H9 (cell line): Measurements from ENCODE around the gene PAGE4. TPM values are rescaled to one million over a fixed set of nuclear protein-coding genes. Genes with fewer than 3 reads are reported as not detected.

Experiments used
- DNase-seq: peaks from one replicate; pipeline ENCODE4 v3.0.0-alpha.2; 2017
- H2AFZ ChIP-seq: one replicate; pipeline ENCODE4 v1.6.1; 2013; ENCODE audit warnings: mild to moderate bottlenecking, low read length, control low read depth, moderate library complexity
- H2AK5ac ChIP-seq: 2 replicates; pipeline ENCODE4 v1.6.1; 2013; ENCODE audit warnings: low read length, control low read depth, mixed read lengths; ENCODE audit not compliant: insufficient read length
- H2BK120ac ChIP-seq: one replicate; pipeline ENCODE4 v1.6.1; 2013; ENCODE audit warnings: low read depth, mild to moderate bottlenecking, low read length, control low read depth, inconsistent platforms; ENCODE audit not compliant: poor library complexity, severe bottlenecking
- H2BK12ac ChIP-seq: 2 replicates; pipeline ENCODE4 v1.6.1; 2013; ENCODE audit warnings: low read length, control low read depth, mixed read lengths, low read depth; ENCODE audit not compliant: insufficient read length
- H2BK15ac ChIP-seq: 2 replicates; pipeline ENCODE4 v1.6.1; 2013; ENCODE audit warnings: low read depth, low read length, control low read depth
- H2BK20ac ChIP-seq: one replicate; pipeline ENCODE4 v1.6.1; 2013; ENCODE audit warnings: low read depth, mild to moderate bottlenecking, low read length, control low read depth, inconsistent platforms; ENCODE audit not compliant: poor library complexity, severe bottlenecking
- H2BK5ac ChIP-seq: 2 replicates; pipeline ENCODE4 v1.6.1; 2013; ENCODE audit warnings: low read length, control low read depth, mixed read lengths; ENCODE audit not compliant: insufficient read length
- H3K14ac ChIP-seq: 2 replicates; pipeline ENCODE4 v1.6.1; 2013; ENCODE audit warnings: low read length, control low read depth; ENCODE audit not compliant: insufficient read depth
- H3K18ac ChIP-seq: 2 replicates; pipeline ENCODE4 v1.6.1; 2013; ENCODE audit warnings: low read depth, mild to moderate bottlenecking, mixed read lengths, low read length, control low read depth; ENCODE audit not compliant: insufficient read length
- H3K23ac ChIP-seq: 2 replicates; pipeline ENCODE4 v1.6.1; 2013; ENCODE audit warnings: low read length, control low read depth, mixed read lengths, low read depth; ENCODE audit not compliant: insufficient read length
- H3K23me2 ChIP-seq: 2 replicates; pipeline ENCODE4 v1.6.1; 2013; ENCODE audit warnings: low read depth, mild to moderate bottlenecking, mixed read lengths, low read length, control low read depth; ENCODE audit not compliant: insufficient read length, poor library complexity, severe bottlenecking
- H3K27ac ChIP-seq: 2 replicates; pipeline ENCODE4 v1.5.1; 2013; ENCODE audit warnings: low read length, control low read depth, mixed read lengths, low read depth; ENCODE audit not compliant: insufficient read length
- H3K27me3 ChIP-seq: 2 replicates; pipeline ENCODE4 v1.6.1; 2013; ENCODE audit warnings: low read length, control low read depth, inconsistent platforms; ENCODE audit not compliant: insufficient read depth
- H3K4ac ChIP-seq: 2 replicates; pipeline ENCODE4 v1.6.1; 2013; ENCODE audit warnings: low read depth, mild to moderate bottlenecking, control low read depth, inconsistent platforms, low read length, moderate library complexity
- H3K4me1 ChIP-seq: 2 replicates; pipeline ENCODE4 v1.6.1; 2013; ENCODE audit warnings: low read length, control low read depth, inconsistent platforms; ENCODE audit not compliant: insufficient read depth
- H3K4me2 ChIP-seq: 2 replicates; pipeline ENCODE4 v1.6.1; 2013; ENCODE audit warnings: low read length, control low read depth, mixed read lengths; ENCODE audit not compliant: insufficient read length, insufficient read depth
- H3K56ac ChIP-seq: 2 replicates; pipeline ENCODE4 v1.6.1; 2013; ENCODE audit warnings: low read depth, mild to moderate bottlenecking, mixed read lengths, low read length, control low read depth; ENCODE audit not compliant: insufficient read length
- H3K79me1 ChIP-seq: 2 replicates; pipeline ENCODE4 v1.6.1; 2013; ENCODE audit warnings: low read depth, mild to moderate bottlenecking, moderate library complexity, low read length, control low read depth, inconsistent platforms; ENCODE audit not compliant: insufficient read depth, poor library complexity, severe bottlenecking
- H3K79me2 ChIP-seq: 2 replicates; pipeline ENCODE4 v1.6.1; 2013; ENCODE audit warnings: low read length, control low read depth, inconsistent platforms; ENCODE audit not compliant: insufficient read depth
- H3K9ac ChIP-seq: 2 replicates; pipeline ENCODE4 v1.6.1; 2013; ENCODE audit warnings: low read length, control low read depth, mixed read lengths; ENCODE audit not compliant: insufficient read length; ENCODE audit errors: extremely low read depth
- H3K9me3 ChIP-seq: one replicate; pipeline ENCODE4 v1.6.1; 2013; ENCODE audit warnings: low read depth, low read length, inconsistent platforms; ENCODE audit not compliant: control insufficient read depth
- H3T11ph ChIP-seq: one replicate; pipeline ENCODE4 v1.6.1; 2013; ENCODE audit warnings: mild to moderate bottlenecking, low read length, control low read depth, inconsistent platforms
- H4K20me1 ChIP-seq: one replicate; pipeline ENCODE4 v1.6.1; 2013; ENCODE audit not compliant: control insufficient read depth, insufficient read length, insufficient read depth
- H4K5ac ChIP-seq: 2 replicates; pipeline ENCODE4 v1.6.1; 2013; ENCODE audit warnings: low read depth, mild to moderate bottlenecking, mixed read lengths, low read length, control low read depth; ENCODE audit not compliant: insufficient read length
- H4K8ac ChIP-seq: replicated peaks from 2 replicates; pipeline ENCODE4 v1.6.1; 2013; ENCODE audit warnings: low read length, control low read depth, mixed read lengths, low read depth; ENCODE audit not compliant: insufficient read length
- H4K91ac ChIP-seq: 2 replicates; pipeline ENCODE4 v1.6.1; 2013; ENCODE audit warnings: low read depth, mild to moderate bottlenecking, moderate library complexity, mixed read lengths, low read length, control low read depth; ENCODE audit not compliant: insufficient read length
- H3K27ac Mint-ChIP-seq, 3 experiments: 2 replicates in 2 of 3; 3 replicates in 1 of 3; pipeline ENCODE4 v1.8.0; 2020 to 2021; ENCODE audit warnings: mixed read lengths in 3 of 3, mild to moderate bottlenecking in 1 of 3, moderate library complexity in 1 of 3
- H3K27me3 Mint-ChIP-seq: 2 replicates; pipeline ENCODE4 v1.8.0; 2021; ENCODE audit warnings: low read depth, mild to moderate bottlenecking, moderate library complexity, mixed read lengths
- H3K36me3 Mint-ChIP-seq, 3 experiments: 2 replicates in 2 of 3; 3 replicates in 1 of 3; pipeline ENCODE4 v1.8.0; 2020 to 2021; ENCODE audit warnings: low read depth in 3 of 3, mixed read lengths in 3 of 3; ENCODE audit not compliant: insufficient read depth in 1 of 3
- H3K4me1 Mint-ChIP-seq, 2 experiments: 2 replicates each; pipeline ENCODE4 v1.8.0; 2020; ENCODE audit warnings: mixed read lengths in 2 of 2
- H3K4me3 Mint-ChIP-seq, 2 experiments: 2 replicates in 1 of 2; 3 replicates in 1 of 2; pipeline ENCODE4 v1.8.0; 2020 to 2021; ENCODE audit warnings: mild to moderate bottlenecking in 2 of 2, mixed read lengths in 2 of 2, moderate library complexity in 1 of 2
- H3K9me3 Mint-ChIP-seq, 2 experiments: 2 replicates in 1 of 2; 3 replicates in 1 of 2; pipeline ENCODE4 v1.8.0; 2020; ENCODE audit warnings: mild to moderate bottlenecking in 2 of 2, mixed read lengths in 2 of 2, moderate library complexity in 1 of 2
- CTCF ChIP-seq: fragments of 200-600 bp; sonication (generic); conservative IDR thresholded peaks from 3 replicates; pipeline ENCODE4 v1.8.0; 2021; ENCODE audit warnings: antibody characterized with exemption, mild to moderate bottlenecking
- WGBS: extraction: QIAGEN DNeasy Blood & Tissue Kit; methylation state at CpG from one replicate; pipeline ENCODE4 v1.1.7; 2013; ENCODE audit warnings: missing lambda C conversion rate, low lambda C conversion rate, mixed read lengths; ENCODE audit not compliant: insufficient read length; ENCODE audit errors: extremely low coverage; 5-methylcytosine and 5-hydroxymethylcytosine counted together
- total RNA-seq: library from RNA; stranded (reverse); gene quantifications from 2 replicates; pipeline ENCODE4 v1.2.1, GENCODE V29; 2021

Gene PAGE4
- total RNA-seq, 1 experiment from 2014 or later, result 0.57 TPM

- Histone ChIP-seq H2BK15ac (no peak overlapping the region), H3K9ac (no peak overlapping the region), H4K20me1 (no peaks in the 10 kb centered on the region), H4K5ac (no peak overlapping the region), H2BK20ac (no peak overlapping the region), H3K9me3 (peaks cover 34% of the 10 kb centered on the region), H4K8ac (no peak overlapping the region), H3K4ac (no peak overlapping the region), H2BK120ac (no peak overlapping the region), H2AFZ (no peak overlapping the region), H3K79me2 (no peaks in the 10 kb centered on the region), H3K27me3 (no peaks in the 10 kb centered on the region; the same call in 1 of the 2 replicates), H3K23ac (no peak overlapping the region), H3T11ph (no peak overlapping the region), H3K23me2 (no peaks in the 10 kb centered on the region), H2BK12ac (no peak overlapping the region), H2AK5ac (no peak overlapping the region), H3K14ac (no peak overlapping the region), H3K4me1 (no peaks in the 10 kb centered on the region), H3K56ac (no peak overlapping the region), H3K18ac (no peak overlapping the region), H4K91ac (no peak overlapping the region), H3K4me2 (no peak overlapping the region), H2BK5ac (no peak overlapping the region), H3K79me1 (no peaks in the 10 kb centered on the region), H3K27ac (no peak overlapping the region)
- WGBS, result no CpG with 5 or more reads among the region's 8 CpGs
- Mint-ChIP-seq H3K36me3 (no peaks in the 10 kb centered on the region; a peak in 1 of 7 replicates), H3K4me3 (no peak overlapping the region), H3K9me3 (peaks cover 58 to 59% of the 10 kb centered on the region in 2 experiments), H3K27ac (no peak overlapping the region), H3K4me1 (no peaks in the 10 kb centered on the region), H3K27me3 (no peaks in the 10 kb centered on the region)
- peak; percentile 40 for DNase-seq
- peak; percentile 74 for TF ChIP-seq CTCF
Observed at GRCh38 chrX:49838374-49838773, 9.3 kb downstream of the PAGE4 start.
